AG04450 (cell line): ENCODE data around the gene CASP14. TPM values are rescaled to one million over a fixed set of nuclear protein-coding genes. Genes with fewer than 3 reads are reported as not detected.
"Not testable (repeated sequence)": the region's sequence is repeated elsewhere in the genome, so short reads cannot be mapped to it uniquely, and the experiment has no call there.

ENCODE experiments used
- CTCF ChIA-PET: fragments of 300-600, 350-600 bp; formaldehyde crosslinking; extraction: SDS; loops from one replicate; lab custom pipeline; 2022; ENCODE audit warnings: antibody characterized with exemption, inconsistent platforms; lab: Charles Lee
- POLR2A ChIA-PET: fragments of 350-600 bp; formaldehyde crosslinking; extraction: SDS; loops from one replicate; lab custom pipeline; 2021; ENCODE audit warnings: antibody characterized with exemption, inconsistent platforms; lab: Yijun Ruan, JAX
- DNase-seq: peaks from one replicate; pipeline ENCODE4 v3.0.0-alpha.2; 2011; ENCODE audit warnings: low read depth, low spot score
- H3K27ac ChIP-seq: one replicate; pipeline ENCODE4 v1.5.1; 2012; ENCODE audit warnings: low read depth, low read length, control low read depth
- H3K27me3 ChIP-seq: one replicate; pipeline ENCODE4 v1.6.0; 2012; ENCODE audit warnings: low read length; ENCODE audit not compliant: control insufficient read depth, insufficient read depth
- H3K4me3 ChIP-seq: 2 replicates; pipeline ENCODE4 v1.5.1; 2011; ENCODE audit warnings: mild to moderate bottlenecking, low read depth, low read length, control low read depth
- H3K9me3 ChIP-seq: 2 replicates; pipeline ENCODE4 v1.5.1; 2012; ENCODE audit warnings: low read length; ENCODE audit not compliant: control insufficient read depth, insufficient read depth
- CTCF ChIP-seq: IDR thresholded peaks from 2 replicates; pipeline ENCODE4 v1.5.1; 2011; ENCODE audit warnings: low read depth, low read length, control low read depth, inconsistent platforms
- polyA plus RNA-seq: library from polyadenylated mRNA; depleted of rRNA; stranded (reverse); fragments of >200 nt; gene quantifications from 2 replicates; pipeline ENCODE4 v1.2.3, GENCODE V29; 2011

The CASP14 gene
- polyA plus RNA-seq, 1 experiment: not detected

GRCh38 chr19:15050639-15051038 is 1.4 kb downstream of the CASP14 start:
- H3K4me3 ChIP-seq: no peak overlapping the region
- TF ChIP-seq CTCF: no peak
- ChIA-PET POLR2A (no interaction called here), CTCF (no interaction called here)
- no peak for DNase-seq
- no peaks in the 10 kb centered on the region for H3K9me3 ChIP-seq
- H3K27ac ChIP-seq: no peak overlapping the region
- no peaks in the 10 kb centered on the region for H3K27me3 ChIP-seq

- POLR2A ChIA-PET: no interaction called here
- no peak for DNase-seq
- CTCF ChIA-PET: no interaction called here
- no peak overlapping the region for H3K4me3 ChIP-seq
- no peaks in the 10 kb centered on the region for H3K9me3 ChIP-seq
- no peaks in the 10 kb centered on the region for H3K27me3 ChIP-seq
- H3K27ac ChIP-seq: no peak overlapping the region
- no peak for TF ChIP-seq CTCF
Observed at GRCh38 chr19:15062036-15062435, 12.8 kb downstream of the CASP14 start.

- POLR2A ChIA-PET, H3K27me3 ChIP-seq, DNase-seq, H3K9me3 ChIP-seq, H3K4me3 ChIP-seq, H3K27ac ChIP-seq, CTCF ChIA-PET: not testable (repeated sequence)
Observed at GRCh38 chr19:15070386-15070785, 21.1 kb downstream of the CASP14 start.

GRCh38 chr19:15072930-15073647 is 23.8 kb downstream of the CASP14 start:
- no peak for DNase-seq
- H3K9me3 ChIP-seq: no peaks in the 10 kb centered on the region
- no peaks in the 10 kb centered on the region for H3K27me3 ChIP-seq
- H3K27ac ChIP-seq: no peak overlapping the region
- no peak for TF ChIP-seq CTCF
- CTCF ChIA-PET: no interaction called here
- H3K4me3 ChIP-seq: no peak overlapping the region
- POLR2A ChIA-PET: no interaction called here

GRCh38 chr19:15074371-15074770 is 25.1 kb downstream of the CASP14 start:
- ChIA-PET CTCF (no interaction called here), POLR2A (no interaction called here)
- no peak overlapping the region for H3K4me3 ChIP-seq
- H3K27me3 ChIP-seq: no peaks in the 10 kb centered on the region
- H3K27ac ChIP-seq: no peak overlapping the region
- H3K9me3 ChIP-seq: no peaks in the 10 kb centered on the region
- no peak for TF ChIP-seq CTCF
- no peak for DNase-seq
